HPDE6-E6E7 (cell line): Measurements from ENCODE around the gene TMEM271.
"Not testable (repeated sequence)": the region's sequence is repeated elsewhere in the genome, so short reads cannot be mapped to it uniquely, and the experiment has no call there.

Experiments used
- DNase-seq: peaks from one replicate; pipeline ENCODE4 v3.0.0; 2011; ENCODE audit warnings: missing footprints; ENCODE audit errors: extremely low spot score

TMEM271 gene

GRCh38 chr4:578451-579443, 2.7 kb upstream of the TMEM271 start:
- DNase-seq = no peak

DNA sequence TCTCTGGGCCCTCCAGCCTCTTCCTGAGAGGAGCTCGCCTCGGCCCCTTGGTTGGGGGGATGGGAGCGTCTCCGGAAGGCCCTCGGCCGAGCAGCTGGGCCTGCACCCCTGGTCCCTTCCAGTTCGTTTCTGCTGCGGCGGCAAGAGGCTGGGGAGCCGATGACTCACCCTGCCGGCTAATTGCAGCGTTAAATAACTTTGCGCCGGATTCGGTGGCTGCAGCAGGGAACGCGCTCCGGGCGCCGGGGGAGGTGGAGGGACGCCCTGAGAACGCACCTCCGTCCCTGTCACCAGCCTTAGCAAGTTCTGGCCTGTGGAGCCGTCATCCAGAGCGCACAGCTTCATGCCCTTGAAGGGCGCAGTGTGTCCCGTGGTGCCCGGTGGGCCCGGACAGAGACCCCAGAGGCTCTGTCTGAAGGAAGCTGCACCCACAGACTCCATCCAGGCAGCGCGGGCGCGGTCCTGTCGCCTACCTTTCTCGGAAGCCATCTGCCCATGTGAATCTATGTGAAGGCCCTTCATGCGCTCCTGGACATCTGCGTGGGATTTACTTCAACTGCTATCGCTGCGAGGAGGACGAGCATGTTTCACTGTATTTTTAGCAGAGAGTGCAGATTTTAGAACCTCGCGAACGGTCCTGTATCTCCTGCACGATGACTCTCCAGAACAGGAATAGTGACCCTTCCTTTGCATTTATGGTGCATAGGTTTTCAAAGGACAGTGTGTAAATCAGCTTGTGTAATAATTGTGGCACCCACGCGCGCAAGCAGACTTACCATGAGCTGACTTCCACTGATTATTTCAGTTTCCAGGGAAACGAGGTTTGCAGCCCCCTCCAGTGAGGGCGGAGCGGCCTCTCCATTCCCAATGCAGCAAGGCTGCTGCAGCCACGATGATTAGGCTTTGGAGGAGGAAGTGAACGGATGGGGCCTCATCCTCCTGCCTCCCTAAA, 1.7 kb upstream of the TMEM271 start:
- DNase-seq = peak; percentile 43

DNA sequence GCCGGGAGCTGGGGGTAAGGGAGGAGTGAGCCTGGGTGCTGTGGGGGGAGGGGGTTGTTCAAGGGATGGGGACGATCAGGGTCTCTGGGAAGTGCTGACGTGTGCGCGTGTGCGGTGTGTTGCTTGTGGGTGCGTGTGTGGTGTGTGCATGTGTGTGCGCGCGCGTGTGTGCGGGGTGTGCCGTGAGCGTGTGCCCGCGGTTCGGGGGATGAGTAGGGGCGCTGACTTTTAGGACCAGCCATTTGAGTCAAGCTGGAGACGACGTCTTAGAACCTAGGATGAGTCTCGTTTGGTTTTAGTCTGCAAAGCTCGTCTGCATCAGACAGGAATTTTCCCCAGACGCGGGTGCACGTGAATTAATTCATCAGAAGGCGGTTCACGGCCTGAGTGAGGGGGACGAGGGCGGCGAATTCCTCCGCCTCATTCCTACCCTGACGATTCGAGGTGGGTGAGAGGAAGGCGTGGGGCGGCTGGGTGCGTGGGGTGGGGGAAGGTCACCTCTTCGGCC, 950 bp upstream of the TMEM271 start:
- DNase-seq = no peak

- peak; percentile 67 for DNase-seq
Observed at GRCh38 chr4:575281-576141, 584 bp downstream of the TMEM271 start.

- no peak for DNase-seq
Observed at GRCh38 chr4:574346-575161, 1.5 kb downstream of the TMEM271 start.

- DNase-seq = no peak
Observed at GRCh38 chr4:573122-573892, 2.8 kb downstream of the TMEM271 start.

DNA sequence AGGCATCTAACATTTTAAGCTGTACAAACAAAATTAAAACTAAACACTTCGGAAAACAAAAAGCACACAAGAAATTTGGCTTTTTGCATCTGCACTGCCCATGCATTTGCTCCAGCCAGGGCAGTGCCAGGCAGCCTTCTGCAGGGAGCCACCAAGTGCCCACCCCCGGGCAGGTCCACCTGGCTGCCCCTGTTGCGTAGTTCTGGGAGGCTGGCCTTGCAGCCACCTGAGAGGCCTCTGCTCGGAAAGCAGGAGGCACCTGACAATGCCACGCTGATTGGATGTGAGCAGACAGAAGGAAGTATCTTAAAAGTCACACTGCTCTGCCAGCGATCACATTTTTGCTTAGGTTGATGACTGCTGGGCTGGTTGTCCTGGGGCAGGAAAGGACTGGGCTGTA, 3.5 kb downstream of the TMEM271 start:
- DNase-seq = no peak

GRCh38 chr4:571838-572572, 4.1 kb downstream of the TMEM271 start:
- no peak for DNase-seq

DNA sequence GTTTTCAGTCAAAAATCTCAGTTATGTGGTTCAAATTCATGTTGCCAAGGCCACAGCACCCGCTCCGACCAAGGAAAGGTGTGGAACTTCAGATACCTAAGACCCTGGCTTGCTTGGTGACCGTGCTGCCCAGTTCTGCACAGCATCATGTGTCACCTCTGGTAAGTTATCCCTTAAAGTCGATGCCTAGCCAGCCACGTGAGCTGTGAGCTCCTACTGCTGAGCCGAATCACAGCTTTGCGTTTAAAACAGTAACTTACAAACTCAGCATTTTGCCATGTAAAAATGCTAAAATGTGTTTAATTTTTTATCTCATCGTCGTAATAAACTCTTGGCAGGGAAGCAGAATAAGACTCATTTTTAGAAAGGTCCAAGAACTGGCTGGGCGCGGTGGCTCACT, 5.3 kb downstream of the TMEM271 start:
- DNase-seq = no peak

DNA sequence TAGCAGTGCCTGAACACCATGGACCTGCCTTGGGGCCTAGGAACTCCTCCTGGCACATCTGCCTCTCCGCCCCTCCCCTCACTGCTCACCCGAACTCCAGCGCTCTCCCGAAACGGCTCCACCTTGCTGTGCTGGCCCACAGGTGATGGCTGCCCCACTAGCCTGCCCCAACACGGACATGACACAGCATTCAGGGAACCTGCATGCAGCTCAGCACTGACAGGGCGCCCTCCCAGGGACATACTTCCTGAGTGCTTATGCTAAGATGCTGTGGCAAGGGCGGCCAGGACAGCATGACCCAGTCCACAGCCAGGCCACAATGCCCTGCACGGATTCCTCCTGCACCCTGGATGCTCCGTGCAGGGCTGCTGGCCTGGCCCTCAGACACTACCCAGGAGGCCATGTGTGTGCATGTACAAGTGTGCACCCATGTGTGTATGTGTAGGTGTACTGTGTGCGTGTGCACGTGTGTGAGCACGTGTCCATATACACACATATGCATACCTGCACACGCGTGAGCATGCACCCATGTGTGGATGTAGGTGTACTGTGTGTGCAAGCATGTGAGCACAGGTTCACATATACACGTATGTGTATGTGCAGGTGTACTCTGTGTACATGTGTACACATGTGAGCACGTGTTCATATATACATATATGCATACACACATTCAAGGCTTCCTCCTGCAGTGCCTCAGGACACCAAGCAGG, 6.0 kb downstream of the TMEM271 start:
- DNase-seq = no peak

- no peak for DNase-seq
Observed at GRCh38 chr4:568962-569361, 7.1 kb downstream of the TMEM271 start.

GRCh38 chr4:568351-568652, 7.8 kb downstream of the TMEM271 start:
- no peak for DNase-seq

GRCh38 chr4:567457-568350, 8.4 kb downstream of the TMEM271 start:
- no peak for DNase-seq

- DNase-seq = no peak
Observed at GRCh38 chr4:566508-567295, 9.4 kb downstream of the TMEM271 start.

- no peak for DNase-seq
Observed at GRCh38 chr4:566035-566434, 10.1 kb downstream of the TMEM271 start.

- DNase-seq = not testable (repeated sequence)
Observed at GRCh38 chr4:565614-566013, 10.5 kb downstream of the TMEM271 start.

- DNase-seq = not testable (repeated sequence)
Observed at GRCh38 chr4:562458-562857, 13.6 kb downstream of the TMEM271 start.
